Lower lobe of right lung (tissue), 2 donors: ENCODE results near the gene TIMM17A. TPM values are rescaled to one million over a fixed set of nuclear protein-coding genes. Genes with fewer than 3 reads are reported as not detected.

Experiments
- ATAC-seq, 2 donors: fragments of 200-7000 bp; cut with Tn5 transposase; one replicate each; pipeline ENCODE4 v1.9.1; 2020 to 2022; ENCODE audit warnings: mild to moderate bottlenecking in 2 of 2, moderate library complexity in 2 of 2
- DNase-seq: peaks from one replicate; pipeline ENCODE4 v3.0.0-alpha.2; 2020
- H3K27ac ChIP-seq: fragments of 200-600 bp; one replicate; pipeline ENCODE4 v1.8.0; 2022
- H3K27me3 ChIP-seq: fragments of 200-600 bp; one replicate; pipeline ENCODE4 v1.8.0; 2022; ENCODE audit warnings: low read depth
- H3K36me3 ChIP-seq: fragments of 200-600 bp; one replicate; pipeline ENCODE4 v1.8.0; 2022; ENCODE audit warnings: mild to moderate bottlenecking
- H3K4me1 ChIP-seq: fragments of 200-600 bp; one replicate; pipeline ENCODE4 v1.8.0; 2022
- H3K4me3 ChIP-seq: fragments of 200-600 bp; one replicate; pipeline ENCODE4 v1.8.0; 2022; ENCODE audit warnings: mild to moderate bottlenecking
- H3K9me3 ChIP-seq: fragments of 200-600 bp; one replicate; pipeline ENCODE4 v1.8.0; 2022
- CTCF ChIP-seq: fragments of 200-600 bp; IDR thresholded peaks from one replicate; pipeline ENCODE4 v1.8.0; 2022; ENCODE audit warnings: antibody characterized with exemption, mild to moderate bottlenecking
- intact Hi-C: fragments of 100-400 bp; cut with DNase I; formaldehyde crosslinking; loops from one replicate; pipeline ENCODE4 v1.11.0; 2022
- total RNA-seq: library from RNA; stranded (reverse); fragmentation: NEBNext Ultra II Directional; extraction: Animal tissue kit (Norgen Biotek cat#: 25700); gene quantifications from one replicate; pipeline ENCODE4 v1.2.1, GENCODE V29; 2021
- donor health status: DM: no; HTN: yes; CAD: no; lungs with severe emphysema.

The TIMM17A gene
- total RNA-seq, 1 donor from 2014 or later: 28.5 TPM

GRCh38 chr1:201970334-201971159 is 15.2 kb downstream of the TIMM17A start:
- Histone ChIP-seq H3K27me3 (no peaks in the 10 kb centered on the region), H3K27ac (no peak overlapping the region), H3K36me3 (peaks cover 56% of the 10 kb centered on the region), H3K4me3 (no peak overlapping the region), H3K9me3 (no peaks in the 10 kb centered on the region), H3K4me1 (no peaks in the 10 kb centered on the region)
- DNase-seq (no peak), ATAC-seq (no peak)
- intact Hi-C loops: loop anchor here (10.0 kb wide), 1 partner anchor 76 kb away; no protein-coding TSS in a partner anchor
- no peak for TF ChIP-seq CTCF

- Histone ChIP-seq H3K27me3 (no peaks in the 10 kb centered on the region), H3K36me3 (peaks cover 5% of the 10 kb centered on the region), H3K4me3 (peak overlapping the region; percentile 96), H3K9me3 (no peaks in the 10 kb centered on the region), H3K4me1 (peaks cover 26% of the 10 kb centered on the region), H3K27ac (peak overlapping the region; percentile 97)
- intact Hi-C loops: no loop called here
- peak in 1 of 2 donors; percentile 3 for ATAC-seq
- TF ChIP-seq CTCF: no peak
- DNase-seq: peak; percentile 84
Measured at GRCh38 chr1:201982082-201982622, 26.8 kb downstream of the TIMM17A start.

GRCh38 chr1:201982623-201983379 is 27.5 kb downstream of the TIMM17A start, which contains the start of gene RNPEP:
RNPEP (plus strand) TSS chr1:201982648; CDS start chr1:201982667, 19 bp downstream.
- Histone ChIP-seq H3K9me3 (no peaks in the 10 kb centered on the region), H3K36me3 (peaks cover 7% of the 10 kb centered on the region), H3K27ac (peak within 1 kb of the TSS; percentile 97), H3K27me3 (no peaks in the 10 kb centered on the region), H3K4me3 (peak within 1 kb of the TSS; percentile 96), H3K4me1 (peaks cover 26% of the 10 kb centered on the region)
- ATAC-seq: peak; percentile 94 to 95
- intact Hi-C loops: no loop called here
- TF ChIP-seq CTCF: peak; percentile 26
- DNase-seq: peak; percentile 85

GRCh38 chr1:201983380-201983805 is 28.1 kb downstream of the TIMM17A start:
- Histone ChIP-seq H3K9me3 (no peaks in the 10 kb centered on the region), H3K27ac (peak overlapping the region; percentile 97)

More at GRCh38 chr1:201983380-201983805, 28.1 kb downstream of the TIMM17A start:
- ATAC-seq: no peak
- intact Hi-C loops: no loop called here
- H3K36me3 ChIP-seq: peaks cover 8% of the 10 kb centered on the region
- peak; percentile 17 for TF ChIP-seq CTCF
- peak overlapping the region; percentile 96 for H3K4me3 ChIP-seq
- no peak for DNase-seq
- H3K27me3 ChIP-seq: no peaks in the 10 kb centered on the region
- H3K4me1 ChIP-seq: peaks cover 26% of the 10 kb centered on the region
